OCI-LY7 (cell line): Measurements from ENCODE around the gene ARPC1B.

Experiments used
- CTCF ChIP-seq: fragments of 200-600 bp; sonication (generic); conservative IDR thresholded peaks from 2 replicates; pipeline ENCODE4 v1.5.1; 2014; ENCODE audit warnings: mild to moderate bottlenecking, antibody characterized with exemption, low read length, moderate library complexity, mixed read lengths
- EZH2phosphoT487 ChIP-seq: fragments of 200-600 bp; sonication (generic); IDR thresholded peaks from 2 replicates; pipeline ENCODE4 v1.6.1; 2018; ENCODE audit warnings: low read depth, borderline replicate concordance, mild to moderate bottlenecking, mixed run types, antibody characterized with exemption, low read length, moderate library complexity, mixed read lengths

GRCh38 chr7:99429756-99430155 lies 55.2 kb downstream of the ARPC1B start:
- TF ChIP-seq CTCF, result no peak
- no peak for TF ChIP-seq EZH2phosphoT487
